Gastrocnemius medialis (tissue), 4 donors: Measurements from ENCODE around the gene C9orf50. TPM values are rescaled to one million over a fixed set of nuclear protein-coding genes. Genes with fewer than 3 reads are reported as not detected.

ENCODE experiments used
- ATAC-seq, 2 donors: fragments of 150-250 bp; one replicate each; pipeline ENCODE4 v1.9.1; 2016
- DNase-seq, 2 donors: peaks; one replicate each; pipeline ENCODE4 v3.0.0-alpha.2; 2019
- H3K27ac ChIP-seq, 4 donors: fragments of 200-600 bp; sonication (generic); 1 replicate in 1 of 4; 2 replicates in 3 of 4; pipeline ENCODE4 v1.5.1; 2016 to 2018; ENCODE audit warnings: mild to moderate bottlenecking in 2 of 4, moderate library complexity in 1 of 4
- H3K27me3 ChIP-seq, 3 donors: fragments of 200-600 bp; sonication (generic) in 2 of 3; 1 replicate in 1 of 3; 2 replicates in 2 of 3; pipeline versions ENCODE4 v1.5.1 to v1.6.0; 2016 to 2019; ENCODE audit warnings: mild to moderate bottlenecking in 1 of 3, moderate library complexity in 1 of 3
- H3K36me3 ChIP-seq, 2 donors: fragments of 200-600 bp; sonication (generic) in 1 of 2; one replicate each; pipeline ENCODE4 v1.5.1; 2017 to 2018
- H3K4me1 ChIP-seq, 2 donors: fragments of 200-600 bp; sonication (generic) in 1 of 2; one replicate each; pipeline ENCODE4 v1.5.1; 2016 to 2017; ENCODE audit warnings: mild to moderate bottlenecking in 2 of 2
- H3K4me3 ChIP-seq, 4 donors: fragments of 200-600 bp; sonication (generic) in 3 of 4; 1 replicate in 1 of 4; 2 replicates in 3 of 4; pipeline ENCODE4 v1.5.1; 2016 to 2019; ENCODE audit warnings: mild to moderate bottlenecking in 2 of 4
- H3K9me3 ChIP-seq, 3 donors: fragments of 200-600 bp; sonication (generic) in 2 of 3; 1 replicate in 1 of 3; 2 replicates in 2 of 3; pipeline ENCODE4 v1.5.1; 2016 to 2019
- CTCF ChIP-seq, 5 experiments: fragments of 450-650 bp in 3 of 5; fragments of 200-600 bp in 2 of 5; sonication (generic) in 2 of 5; IDR thresholded peaks in 4 of 5; conservative IDR thresholded peaks in 1 of 5; 1 replicate in 4 of 5; 2 replicates in 1 of 5; pipeline ENCODE4 v1.5.1; 2016 to 2019; ENCODE audit warnings: antibody characterized with exemption in 5 of 5, mild to moderate bottlenecking in 3 of 5, moderate library complexity in 3 of 5
- POLR2A ChIP-seq, 2 donors: fragments of 450-650 bp; IDR thresholded peaks; one replicate each; pipeline ENCODE4 v1.6.1; 2017; ENCODE audit warnings: antibody characterized with exemption in 2 of 2, mild to moderate bottlenecking in 2 of 2, moderate library complexity in 2 of 2
- in situ Hi-C, 4 donors: fragments of 200-750 bp; cut with MboI; loops; one replicate each; pipeline versions ENCODE4 v1.15.0 to v1.8.0; 2017; ENCODE audit warnings: low sequenced_read_pairs in 4 of 4
- intact Hi-C: fragments of 100-400 bp; cut with DNase I; formaldehyde crosslinking; loops from one replicate; pipeline ENCODE4 v1.15.1; 2023; ENCODE audit warnings: low total_unique reads
- total RNA-seq, 4 donors: library from RNA; depleted of rRNA; stranded (reverse); fragments of >200 nt; gene quantifications; one replicate each; pipeline versions ENCODE4 v1.1.0 to v1.2.3, GENCODE V29; 2016

Gene C9orf50
- not detected for total RNA-seq

GRCh38 chr9:129620669-129621295, at the start of gene C9orf50:
C9orf50 (minus strand) TSS chr9:129621101; CDS start chr9:129620574, 527 bp downstream.
- Histone ChIP-seq H3K4me3 (peak within 1 kb of the TSS; percentile 43 to 64 (median 49)), H3K9me3 (no peaks in the 10 kb centered on the region), H3K4me1 (peaks cover 0 to 5% of the 10 kb centered on the region in 2 donors), H3K27me3 (peaks cover 14 to 27% (median 16%) of the 10 kb centered on the region in 3 donors), H3K27ac (no peak within 1 kb of the TSS), H3K36me3 (no peaks in the 10 kb centered on the region)
- ATAC-seq (no peak), DNase-seq (no peak)
- intact Hi-C loops, result no loop called here
- TF ChIP-seq POLR2A (IDR thresholded peaks at IDR 0.05), result no peak
- TF ChIP-seq CTCF (IDR thresholded peaks at IDR 0.05 in 4 of 5, conservative IDR thresholded peaks at IDR 0.05 in 1 of 5), result no peak
- in situ Hi-C loops, result no loop called here

GRCh38 chr9:129669946-129670345, 49.0 kb upstream of the C9orf50 start:
- peaks cover 11 to 29% (median 25%) of the 10 kb centered on the region in 3 donors for H3K27me3 ChIP-seq
- ATAC-seq, result no peak
- intact Hi-C loops, result no loop called here

GRCh38 chr9:129669141-129669718, 48.3 kb upstream of the C9orf50 start:
- ATAC-seq, result no peak
- Histone ChIP-seq H3K27ac (no peak overlapping the region), H3K4me3 (no peak overlapping the region), H3K36me3 (no peaks in the 10 kb centered on the region), H3K9me3 (no peaks in the 10 kb centered on the region), H3K27me3 (peaks cover 14 to 31% (median 31%) of the 10 kb centered on the region in 3 donors), H3K4me1 (no peaks in the 10 kb centered on the region)
- intact Hi-C loops (no loop called here), in situ Hi-C loops (no loop called here)
- no peak for TF ChIP-seq CTCF (IDR thresholded peaks at IDR 0.05 in 4 of 5, conservative IDR thresholded peaks at IDR 0.05 in 1 of 5)
- DNase-seq, result no peak

More at GRCh38 chr9:129669946-129670345, 49.0 kb upstream of the C9orf50 start:
- Histone ChIP-seq H3K9me3 (no peaks in the 10 kb centered on the region), H3K4me1 (no peaks in the 10 kb centered on the region), H3K4me3 (no peak overlapping the region), H3K27ac (no peak overlapping the region), H3K36me3 (no peaks in the 10 kb centered on the region)
- TF ChIP-seq POLR2A (IDR thresholded peaks at IDR 0.05) (no peak), CTCF (IDR thresholded peaks at IDR 0.05 in 4 of 5, conservative IDR thresholded peaks at IDR 0.05 in 1 of 5) (no peak)
- DNase-seq, result no peak
- in situ Hi-C loops, result no loop called here

GRCh38 chr9:129667850-129668249, 46.9 kb upstream of the C9orf50 start:
- ATAC-seq, result no peak

More at GRCh38 chr9:129667850-129668249, 46.9 kb upstream of the C9orf50 start:
- TF ChIP-seq CTCF (IDR thresholded peaks at IDR 0.05 in 4 of 5, conservative IDR thresholded peaks at IDR 0.05 in 1 of 5) (no peak), POLR2A (IDR thresholded peaks at IDR 0.05) (no peak)
- Histone ChIP-seq H3K4me1 (no peaks in the 10 kb centered on the region), H3K27me3 (peaks cover 14 to 39% (median 33%) of the 10 kb centered on the region in 3 donors), H3K36me3 (no peaks in the 10 kb centered on the region), H3K9me3 (no peaks in the 10 kb centered on the region), H3K4me3 (no peak overlapping the region), H3K27ac (no peak overlapping the region)
- intact Hi-C loops (no loop called here), in situ Hi-C loops (no loop called here)
- no peak for DNase-seq
